ENCODE measurements around the gene SIAH2. TPM values are rescaled to one million over a fixed set of nuclear protein-coding genes. Genes with fewer than 3 reads are reported as not detected.
A peak's percentile ranks its signal among the peaks of the same experiment; 100 is the strongest.

SIAH2 gene
- total RNA-seq, 2 experiments from 2014 or later, result 67.1 to 68.8 TPM

DNA sequence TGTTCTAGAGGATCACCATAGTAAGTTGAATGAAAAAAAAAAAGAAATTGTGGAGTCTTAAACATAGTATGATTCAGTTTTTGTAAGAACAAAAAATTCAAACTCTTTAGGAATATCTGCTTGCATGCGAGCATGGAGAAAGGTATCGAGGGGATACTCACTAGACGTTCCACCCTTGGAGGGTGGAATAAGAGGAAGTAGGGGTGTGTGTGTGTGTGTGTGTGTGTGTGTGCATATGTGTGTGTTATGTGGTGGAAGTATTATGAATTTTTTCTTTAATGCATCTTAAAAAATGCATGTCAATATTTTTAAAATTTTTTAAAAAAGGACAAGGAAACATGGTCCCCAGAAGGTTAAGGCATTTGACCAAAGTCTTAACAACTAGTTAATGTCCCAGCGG, 26.5 kb upstream of the SIAH2 start:
- Mint-ChIP-seq H3K9me3 (no peaks in the 10 kb centered on the region), H3K4me1 (ENCODE audit: low read depth) (peaks cover 34% of the 10 kb centered on the region), H3K4me3 (no peak overlapping the region), H3K27me3 (ENCODE audit: low read depth) (peaks cover 6% of the 10 kb centered on the region), H3K27ac (no peak overlapping the region), H3K36me3 (ENCODE audit: low read depth) (no peaks in the 10 kb centered on the region)
- CTCF ChIA-PET, result interaction anchor here (0.6 to 4.1 kb wide), 5 partner anchors 14 to 86 kb away, joined by 3 to 22 read pairs (median 3); partner anchors contain the start of gene ERICH6
- intact Hi-C loops (cut with micrococcal nuclease), result no loop called here
- no peak for DNase-seq

DNA sequence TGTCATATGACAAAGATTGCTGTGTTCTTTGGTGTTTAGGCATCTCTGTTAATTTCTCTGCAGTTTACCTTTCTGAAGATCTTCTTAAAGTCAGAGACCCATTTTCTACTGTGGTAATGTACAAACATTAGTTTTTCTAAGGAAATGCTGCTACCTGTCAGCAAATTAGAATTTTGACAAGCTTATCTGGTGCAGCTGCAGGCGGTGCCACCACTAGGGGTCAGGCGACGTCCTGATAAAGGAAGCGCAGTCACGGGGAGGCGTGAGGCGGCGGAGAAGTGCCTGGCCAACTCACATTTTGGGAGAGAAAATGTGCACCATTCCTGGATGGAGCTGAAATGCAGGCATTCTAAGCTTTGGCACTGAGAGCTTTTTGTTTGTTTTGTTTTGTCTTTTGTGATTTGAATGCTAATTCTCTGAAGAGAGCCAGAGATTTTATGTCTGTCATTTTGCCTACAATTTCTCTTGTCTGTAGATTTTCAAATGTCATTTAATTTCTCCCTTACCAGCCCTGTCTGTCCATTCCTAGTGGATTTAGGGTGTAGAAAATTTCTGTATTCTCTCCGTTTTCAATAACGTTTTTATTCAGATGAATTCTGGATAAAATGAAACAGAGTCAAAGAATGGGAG, 24.9 kb upstream of the SIAH2 start:
- peak; percentile 93 for DNase-seq
- H3K36me3 Mint-ChIP-seq (ENCODE audit: low read depth), result no peaks in the 10 kb centered on the region
- intact Hi-C loops (cut with micrococcal nuclease), result loop anchor here (1.0 to 2.0 kb wide), 5 partner anchors 67 to 358 kb away; no protein-coding TSS in a partner anchor
- H3K4me1 Mint-ChIP-seq (ENCODE audit: low read depth), result peaks cover 49% of the 10 kb centered on the region
- H3K27me3 Mint-ChIP-seq (ENCODE audit: low read depth), result peaks cover 6% of the 10 kb centered on the region
- no peak overlapping the region for H3K27ac Mint-ChIP-seq
- CTCF ChIA-PET, result interaction anchor here (0.7 to 5.4 kb wide), 34 partner anchors 10 to 412 kb away, joined by 3 to 89 read pairs (median 4); partner anchors contain the start of genes ERICH6 and SIAH2
- no peak overlapping the region for H3K4me3 Mint-ChIP-seq
- no peaks in the 10 kb centered on the region for H3K9me3 Mint-ChIP-seq

DNA sequence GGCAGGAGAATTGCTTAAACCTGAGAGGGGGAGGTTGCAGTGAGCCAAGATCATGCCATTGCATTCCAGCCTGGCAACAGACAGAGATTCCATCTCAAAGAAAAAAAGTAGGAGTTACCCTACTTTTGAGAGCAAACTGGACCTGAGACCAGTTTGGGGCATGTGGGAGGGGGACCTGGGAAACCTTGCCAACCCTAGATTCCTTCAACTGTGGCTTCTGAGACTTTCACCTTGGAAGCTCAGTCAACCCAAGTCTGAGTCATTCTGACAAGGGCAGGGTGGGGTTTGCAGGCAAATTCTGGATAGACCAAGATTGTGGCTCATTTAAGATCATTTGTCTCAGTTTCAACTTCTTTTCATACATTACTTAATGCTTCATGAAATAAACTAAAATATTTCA, 23.8 kb upstream of the SIAH2 start:
- intact Hi-C loops (cut with micrococcal nuclease), result loop anchor here (1.0 to 2.0 kb wide), 5 partner anchors 65 to 360 kb away; no protein-coding TSS in a partner anchor
- CTCF ChIA-PET, result interaction anchor here (0.6 to 5.4 kb wide), 15 partner anchors 9 to 1200 kb away, joined by 3 to 89 read pairs (median 5); partner anchors contain the start of gene SIAH2
- Mint-ChIP-seq H3K4me3 (no peak overlapping the region), H3K4me1 (ENCODE audit: low read depth) (peaks cover 54% of the 10 kb centered on the region), H3K9me3 (no peaks in the 10 kb centered on the region), H3K27ac (no peak overlapping the region), H3K27me3 (ENCODE audit: low read depth) (peaks cover 6% of the 10 kb centered on the region), H3K36me3 (ENCODE audit: low read depth) (no peaks in the 10 kb centered on the region)
- DNase-seq, result peak; percentile 60

DNA sequence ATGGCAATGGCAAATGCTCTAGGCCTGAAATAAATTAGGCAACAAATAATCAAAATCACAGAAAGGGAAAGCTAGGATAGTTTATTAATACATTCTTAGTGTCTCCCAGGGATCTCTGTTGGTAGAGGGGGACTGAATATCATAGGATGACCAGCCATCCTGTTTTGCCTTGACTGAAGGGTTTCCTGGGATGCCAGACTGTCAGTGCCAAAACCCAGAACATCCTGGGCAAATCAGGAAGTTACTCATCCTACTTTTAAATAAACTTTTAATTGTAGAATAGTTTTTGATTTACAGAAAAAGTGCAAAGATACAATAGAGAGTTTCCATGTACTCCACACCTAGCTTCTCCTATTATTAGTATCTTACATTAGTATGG, 21.8 kb upstream of the SIAH2 start:
- CTCF ChIA-PET, result interaction anchor here (0.8 to 5.4 kb wide), 6 partner anchors 9 to 423 kb away, joined by 3 to 89 read pairs (median 6); partner anchors contain the start of gene SIAH2
- no peak for DNase-seq
- Mint-ChIP-seq H3K9me3 (no peaks in the 10 kb centered on the region), H3K36me3 (ENCODE audit: low read depth) (no peaks in the 10 kb centered on the region), H3K4me1 (ENCODE audit: low read depth) (peaks cover 60% of the 10 kb centered on the region), H3K27me3 (ENCODE audit: low read depth) (peaks cover 2% of the 10 kb centered on the region), H3K4me3 (peak overlapping the region; percentile 5), H3K27ac (peak overlapping the region; percentile 88)
- intact Hi-C loops (cut with micrococcal nuclease), result loop anchor here (1.0 to 5.0 kb wide), 9 partner anchors 24 to 493 kb away; partner anchors contain the start of genes EIF2A, GPR171, MED12L and P2RY14

DNA sequence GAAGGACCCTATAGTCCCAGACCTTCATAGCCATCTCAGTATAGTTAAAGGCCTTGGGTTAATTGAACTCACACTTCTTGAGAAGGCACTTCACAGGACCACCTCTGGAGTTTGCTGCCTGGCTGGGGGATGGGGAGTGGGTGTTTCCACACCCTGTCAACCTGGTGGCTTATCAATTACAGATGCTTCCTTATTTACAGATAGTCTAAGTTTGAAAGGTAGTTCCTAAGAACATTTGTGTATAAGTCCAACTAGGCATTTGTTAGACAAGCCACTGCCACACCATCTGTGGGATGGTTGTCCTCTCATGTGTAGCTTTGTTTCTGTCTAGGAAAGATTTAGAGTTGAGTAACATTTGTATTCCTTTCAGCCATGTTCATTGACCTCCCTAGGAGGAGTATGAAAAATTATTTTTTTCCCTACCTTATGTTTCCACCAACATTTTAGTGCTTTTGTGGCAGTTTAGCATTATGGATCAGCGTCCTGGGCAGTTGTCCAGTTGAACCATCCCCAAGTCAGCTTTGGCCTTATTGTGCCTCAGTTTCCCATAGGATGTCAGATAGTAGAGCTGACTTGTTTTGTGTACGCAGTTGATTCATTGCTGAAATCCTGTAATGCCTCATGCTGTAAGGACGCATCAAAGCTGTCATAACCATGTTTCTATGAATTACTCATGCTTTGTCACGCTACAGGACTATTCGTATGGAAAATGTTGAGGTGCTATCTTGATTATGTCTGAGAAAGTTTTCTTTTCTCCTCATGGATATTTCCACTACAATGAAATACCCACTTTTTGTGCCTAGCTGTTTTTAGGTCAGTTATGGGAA, 21.2 kb upstream of the SIAH2 start:
- CTCF ChIA-PET, result interaction anchor here (0.8 to 5.4 kb wide), 6 partner anchors 9 to 423 kb away, joined by 3 to 89 read pairs (median 6); partner anchors contain the start of gene SIAH2
- Mint-ChIP-seq H3K4me1 (ENCODE audit: low read depth) (peaks cover 60% of the 10 kb centered on the region), H3K36me3 (ENCODE audit: low read depth) (no peaks in the 10 kb centered on the region), H3K27ac (peak overlapping the region; percentile 88), H3K9me3 (no peaks in the 10 kb centered on the region), H3K4me3 (peak overlapping the region; percentile 5), H3K27me3 (ENCODE audit: low read depth) (no peaks in the 10 kb centered on the region)
- intact Hi-C loops (cut with micrococcal nuclease), result loop anchor here (1.0 to 5.0 kb wide), 9 partner anchors 24 to 493 kb away; partner anchors contain the start of genes EIF2A, GPR171, MED12L and P2RY14
- DNase-seq, result peak; percentile 49

DNA sequence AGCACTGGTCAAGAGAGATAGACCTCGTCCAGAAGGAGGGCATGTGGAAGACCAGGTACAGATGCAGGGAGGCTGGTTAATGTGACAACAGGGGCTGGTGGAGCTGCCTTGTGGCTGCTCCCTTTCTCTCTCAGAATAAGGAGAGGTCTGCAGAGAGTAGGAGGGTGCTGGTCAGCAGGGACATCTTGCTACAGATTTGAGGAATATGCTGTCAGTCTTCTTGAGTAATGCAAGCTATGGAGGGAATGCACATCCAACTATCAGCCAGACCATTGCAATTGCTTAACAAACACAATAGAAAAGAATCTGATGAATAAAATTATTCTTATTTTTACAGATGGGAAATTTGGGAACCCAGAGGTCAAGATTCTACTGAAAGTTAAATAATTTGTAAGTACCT, 20.3 kb upstream of the SIAH2 start:
- no peaks in the 10 kb centered on the region for H3K27me3 Mint-ChIP-seq (ENCODE audit: low read depth)
- DNase-seq, result no peak
- H3K9me3 Mint-ChIP-seq, result no peaks in the 10 kb centered on the region
- H3K4me1 Mint-ChIP-seq (ENCODE audit: low read depth), result peaks cover 57% of the 10 kb centered on the region
- no peak overlapping the region for H3K4me3 Mint-ChIP-seq
- intact Hi-C loops (cut with micrococcal nuclease), result loop anchor here (5.0 kb wide), 2 partner anchors 171 to 494 kb away; partner anchors contain the start of gene P2RY14
- CTCF ChIA-PET, result no interaction called here
- H3K27ac Mint-ChIP-seq, result no peak overlapping the region
- H3K36me3 Mint-ChIP-seq (ENCODE audit: low read depth), result no peaks in the 10 kb centered on the region

DNA sequence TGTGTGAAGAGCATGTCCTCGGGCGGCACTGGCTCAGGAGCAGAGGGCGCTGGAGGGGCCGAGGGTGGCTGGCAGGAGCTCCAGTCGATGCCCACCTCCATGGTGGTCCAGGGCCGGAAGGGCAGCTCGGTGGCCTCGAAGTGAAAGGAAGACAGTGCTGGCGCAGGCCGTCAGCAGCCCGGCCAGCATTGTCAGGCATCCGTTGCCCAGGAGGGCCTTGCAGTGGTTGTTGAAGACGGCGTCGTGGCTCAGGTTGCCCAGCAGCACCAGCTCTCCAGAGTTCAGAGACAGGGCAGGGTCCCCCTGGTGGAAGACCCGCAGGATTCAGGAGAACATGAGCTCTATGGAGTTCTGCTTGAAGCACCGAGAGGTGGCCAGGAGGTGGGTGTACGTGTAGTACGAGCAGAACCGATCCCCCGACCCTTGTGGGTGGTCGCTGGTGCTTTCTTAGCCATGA, 16.5 kb upstream of the SIAH2 start:
- Mint-ChIP-seq H3K4me1 (ENCODE audit: low read depth) (peaks cover 25% of the 10 kb centered on the region), H3K27ac (no peak overlapping the region), H3K27me3 (ENCODE audit: low read depth) (no peaks in the 10 kb centered on the region), H3K9me3 (no peaks in the 10 kb centered on the region), H3K36me3 (ENCODE audit: low read depth) (no peaks in the 10 kb centered on the region), H3K4me3 (no peak overlapping the region)
- CTCF ChIA-PET, result interaction anchor here (1.2 to 2.4 kb wide), 3 partner anchors 8 to 57 kb away, joined by 3 to 7 read pairs (median 6); no protein-coding TSS in a partner anchor
- DNase-seq, result no peak
- intact Hi-C loops (cut with micrococcal nuclease), result no loop called here

DNA sequence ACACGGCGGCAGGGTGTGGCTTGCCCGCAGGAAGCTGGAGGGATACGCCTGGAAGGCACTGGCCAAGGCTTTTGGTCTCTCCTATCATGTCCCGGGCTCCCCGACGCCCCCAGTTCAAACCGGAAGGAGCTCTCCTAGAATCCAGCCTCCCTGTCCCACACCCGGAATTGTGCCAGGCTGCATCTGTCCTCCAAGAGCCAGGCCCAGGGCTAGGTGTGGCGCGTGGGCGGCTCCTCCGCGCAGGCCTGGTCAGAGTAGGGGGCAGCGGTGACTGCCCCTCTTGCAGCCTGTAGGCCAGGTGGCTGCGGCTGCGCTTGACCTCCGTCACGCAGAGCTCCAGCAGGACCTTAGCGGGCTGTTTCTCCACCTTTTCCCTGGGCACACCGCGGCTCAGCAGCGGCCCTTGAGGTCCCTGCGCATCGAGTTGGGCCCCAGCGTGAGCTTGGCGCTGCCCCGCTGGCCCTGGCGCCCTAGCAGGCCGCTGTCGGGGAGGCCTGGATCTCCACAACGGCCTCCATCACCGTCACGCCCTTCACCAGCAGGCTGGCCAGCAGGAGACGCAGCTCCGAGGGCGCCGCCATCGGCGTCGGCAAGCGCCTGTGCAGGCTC, 15.9 kb upstream of the SIAH2 start:
- Mint-ChIP-seq H3K36me3 (ENCODE audit: low read depth) (no peaks in the 10 kb centered on the region), H3K27ac (no peak overlapping the region), H3K4me3 (no peak overlapping the region), H3K4me1 (ENCODE audit: low read depth) (peaks cover 20% of the 10 kb centered on the region), H3K27me3 (ENCODE audit: low read depth) (no peaks in the 10 kb centered on the region), H3K9me3 (no peaks in the 10 kb centered on the region)
- DNase-seq, result no peak
- CTCF ChIA-PET, result interaction anchor here (1.4 to 2.4 kb wide), 2 partner anchors 9 to 15 kb away, joined by 3 to 6 read pairs; no protein-coding TSS in a partner anchor
- intact Hi-C loops (cut with micrococcal nuclease), result no loop called here

DNA sequence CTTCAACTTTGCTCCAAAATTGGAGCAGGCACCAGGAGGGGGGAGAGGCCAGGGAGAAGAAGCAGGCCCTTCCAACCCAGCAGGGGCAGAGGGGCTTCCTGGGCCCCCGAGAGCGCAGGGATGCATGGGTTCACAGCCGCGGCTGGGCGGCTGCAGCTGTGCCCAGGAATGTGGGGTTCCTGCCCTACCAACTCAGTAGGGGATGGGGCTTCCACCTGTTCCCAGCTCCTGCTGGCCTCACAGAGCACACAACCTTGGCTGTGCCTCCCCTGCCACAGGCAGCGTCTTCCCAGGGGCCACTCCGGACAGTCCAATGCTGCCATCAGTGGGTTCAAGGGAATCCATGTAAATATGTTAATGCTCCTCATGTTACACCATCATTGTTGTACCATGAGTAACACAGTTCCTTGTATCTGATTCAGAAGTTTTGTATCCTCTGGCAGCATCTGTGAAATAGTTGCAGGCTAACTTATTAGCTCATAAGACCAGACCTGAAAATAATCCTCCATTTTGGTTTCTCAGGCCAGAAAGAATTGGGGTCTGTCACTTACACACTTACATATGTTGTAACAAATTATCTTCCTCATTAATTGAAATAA, 12.1 kb upstream of the SIAH2 start:
- Mint-ChIP-seq H3K27me3 (ENCODE audit: low read depth) (no peaks in the 10 kb centered on the region), H3K27ac (no peak overlapping the region), H3K9me3 (no peaks in the 10 kb centered on the region), H3K36me3 (ENCODE audit: low read depth) (no peaks in the 10 kb centered on the region), H3K4me1 (ENCODE audit: low read depth) (no peaks in the 10 kb centered on the region), H3K4me3 (no peak overlapping the region)
- CTCF ChIA-PET, result interaction anchor here (1.5 to 3.2 kb wide), 2 partner anchors 8 to 13 kb away, joined by 4 to 10 read pairs; no protein-coding TSS in a partner anchor
- DNase-seq, result no peak
- intact Hi-C loops (cut with micrococcal nuclease), result no loop called here

DNA sequence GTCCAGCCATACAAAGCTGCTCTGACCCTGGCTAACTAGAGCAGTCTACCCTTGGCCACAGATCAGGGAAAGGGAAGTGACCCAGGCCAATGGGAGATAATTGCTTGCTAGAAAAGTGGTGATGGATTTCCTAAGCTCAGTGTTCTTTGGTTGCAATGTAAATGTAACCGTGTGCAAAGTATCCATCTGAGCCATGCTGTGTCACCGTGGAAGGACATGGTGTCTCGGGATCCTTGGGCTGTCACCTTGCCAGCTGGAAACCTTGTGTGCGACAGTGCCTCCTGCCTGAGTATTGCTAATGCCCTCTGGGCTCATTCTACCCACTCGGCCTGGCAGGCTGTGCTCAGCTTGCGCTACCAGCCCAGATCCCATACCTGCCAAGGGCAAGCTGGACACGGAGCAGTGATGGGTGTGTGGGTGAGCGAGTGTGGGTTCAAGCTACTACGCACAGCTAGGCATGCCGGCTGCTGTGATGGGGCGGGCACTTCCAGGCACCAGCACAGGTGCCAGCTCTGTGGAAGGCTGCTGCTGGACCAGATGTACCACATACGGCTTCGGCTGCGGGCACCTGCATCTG, 10.7 kb upstream of the SIAH2 start:
- H3K27me3 Mint-ChIP-seq (ENCODE audit: low read depth), result no peaks in the 10 kb centered on the region
- H3K4me3 Mint-ChIP-seq, result no peak overlapping the region
- no peak overlapping the region for H3K27ac Mint-ChIP-seq
- H3K36me3 Mint-ChIP-seq (ENCODE audit: low read depth), result no peaks in the 10 kb centered on the region
- DNase-seq, result no peak
- intact Hi-C loops (cut with micrococcal nuclease), result no loop called here
- no peaks in the 10 kb centered on the region for H3K4me1 Mint-ChIP-seq (ENCODE audit: low read depth)
- no peaks in the 10 kb centered on the region for H3K9me3 Mint-ChIP-seq
- CTCF ChIA-PET, result interaction anchor here (1.0 to 1.1 kb wide), 2 partner anchors 10 to 14 kb away, joined by 4 read pairs; no protein-coding TSS in a partner anchor

DNA sequence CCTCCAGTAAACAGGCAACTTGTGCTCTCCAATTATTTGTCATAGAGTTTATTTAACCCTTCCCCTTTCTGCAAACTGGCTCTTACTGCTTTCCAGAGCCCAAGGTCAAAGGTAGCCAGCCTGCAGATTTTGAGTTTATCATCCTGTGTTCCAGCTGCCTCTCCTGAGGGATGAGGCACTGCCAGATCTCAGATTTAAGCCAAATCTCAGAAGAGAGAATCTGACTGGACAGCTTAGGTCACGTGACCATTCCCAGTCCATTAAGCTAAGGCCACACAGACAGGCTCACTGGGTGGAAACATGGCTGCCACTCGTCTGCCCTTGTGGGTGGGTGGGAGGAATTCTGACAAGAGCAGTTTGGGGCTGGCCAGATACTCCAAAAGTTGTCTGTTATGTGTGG, 8.6 kb upstream of the SIAH2 start:
- no peak overlapping the region for H3K27ac Mint-ChIP-seq

More for the DNA sequence above, 8.6 kb upstream of the SIAH2 start:
- no peak overlapping the region for H3K4me3 Mint-ChIP-seq
- no peaks in the 10 kb centered on the region for H3K27me3 Mint-ChIP-seq (ENCODE audit: low read depth)
- CTCF ChIA-PET, result interaction anchor here (1.0 to 1.2 kb wide), 2 partner anchors 16 to 93 kb away, joined by 3 to 4 read pairs; no protein-coding TSS in a partner anchor
- H3K9me3 Mint-ChIP-seq, result no peaks in the 10 kb centered on the region
- intact Hi-C loops (cut with micrococcal nuclease), result no loop called here
- peaks cover 13% of the 10 kb centered on the region for H3K4me1 Mint-ChIP-seq (ENCODE audit: low read depth)
- DNase-seq, result no peak
- H3K36me3 Mint-ChIP-seq (ENCODE audit: low read depth), result no peaks in the 10 kb centered on the region
